Measurements from ENCODE around the gene EDEM3.

The EDEM3 gene

DNA sequence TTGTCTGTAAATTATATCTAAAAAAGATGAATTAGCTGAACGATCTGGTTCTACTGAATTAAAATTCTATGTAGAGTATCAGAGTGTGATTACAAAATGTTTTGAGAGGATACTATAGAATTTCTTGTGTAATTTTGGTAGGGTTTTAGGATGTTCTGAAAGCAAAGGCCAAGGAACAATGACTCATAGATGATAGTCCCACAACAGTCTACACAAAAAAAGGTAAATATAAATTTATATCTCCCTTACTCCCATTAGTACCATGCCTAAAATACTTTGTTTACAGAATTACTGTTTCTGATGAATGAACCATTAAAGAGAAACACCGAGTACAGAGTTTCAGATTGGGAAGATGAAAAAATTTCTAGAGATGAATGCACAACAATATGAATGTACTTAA lies 9.5 kb downstream of the EDEM3 start:
- no peak overlapping the region for H4K8ac ChIP-seq (ENCODE audit: low read depth, low read length)
- H2AK5ac ChIP-seq (ENCODE audit: low read length): no peak overlapping the region
- H4K12ac ChIP-seq (ENCODE audit: low read depth, low read length): no peak overlapping the region
- H2BK120ac ChIP-seq (ENCODE audit: insufficient read depth, low read length, poor library complexity): no peak overlapping the region
- no peak overlapping the region for H2BK5ac ChIP-seq (ENCODE audit: low read depth, low read length, poor library complexity)
- peaks cover 0 to 1% of the 10 kb centered on the region in 2 experiments for H3K36me3 ChIP-seq (ENCODE audit: control insufficient read depth in 1 of 2, insufficient read depth in 2 of 2, low read length in 2 of 2)
- DNase-seq: no peak
- H3K14ac ChIP-seq (ENCODE audit: low read length): no peak overlapping the region
- H3K9ac ChIP-seq (ENCODE audit: low read length): no peak overlapping the region
- H3K9me3 ChIP-seq (ENCODE audit: insufficient read depth, low read depth, low read length): no peaks in the 10 kb centered on the region
- H3K4me2 ChIP-seq (ENCODE audit: low read length): no peak overlapping the region
- H3K27me3 ChIP-seq (ENCODE audit: insufficient read depth, low read length): no peaks in the 10 kb centered on the region
- no peaks in the 10 kb centered on the region for H3K79me2 ChIP-seq (ENCODE audit: control insufficient read depth, insufficient read depth, low read length, poor library complexity)
- no CpG with 5 or more reads among the region's 2 CpGs for WGBS (ENCODE audit: extremely low coverage, insufficient coverage, insufficient read length)
- H2AFZ ChIP-seq (ENCODE audit: insufficient read depth, low read length, poor library complexity): no peak overlapping the region
- no peak overlapping the region for H4K91ac ChIP-seq (ENCODE audit: low read depth, low read length)
- H3K4me1 ChIP-seq (ENCODE audit: control insufficient read depth in 1 of 2, insufficient read depth in 2 of 2, low read length in 2 of 2): no peaks in the 10 kb centered on the region
- no peak overlapping the region for H3K18ac ChIP-seq (ENCODE audit: low read length)
- no peaks in the 10 kb centered on the region for H3K79me1 ChIP-seq (ENCODE audit: low read length)
- no peak overlapping the region for H3K23ac ChIP-seq (ENCODE audit: low read length)
- no peak overlapping the region for H3K4ac ChIP-seq (ENCODE audit: low read depth, low read length)
- H3K4me3 ChIP-seq (ENCODE audit: low read depth, low read length): no peak overlapping the region
- H3K27ac ChIP-seq (ENCODE audit: low read depth, low read length): no peak overlapping the region
- H2BK12ac ChIP-seq (ENCODE audit: low read length): no peak overlapping the region

DNA sequence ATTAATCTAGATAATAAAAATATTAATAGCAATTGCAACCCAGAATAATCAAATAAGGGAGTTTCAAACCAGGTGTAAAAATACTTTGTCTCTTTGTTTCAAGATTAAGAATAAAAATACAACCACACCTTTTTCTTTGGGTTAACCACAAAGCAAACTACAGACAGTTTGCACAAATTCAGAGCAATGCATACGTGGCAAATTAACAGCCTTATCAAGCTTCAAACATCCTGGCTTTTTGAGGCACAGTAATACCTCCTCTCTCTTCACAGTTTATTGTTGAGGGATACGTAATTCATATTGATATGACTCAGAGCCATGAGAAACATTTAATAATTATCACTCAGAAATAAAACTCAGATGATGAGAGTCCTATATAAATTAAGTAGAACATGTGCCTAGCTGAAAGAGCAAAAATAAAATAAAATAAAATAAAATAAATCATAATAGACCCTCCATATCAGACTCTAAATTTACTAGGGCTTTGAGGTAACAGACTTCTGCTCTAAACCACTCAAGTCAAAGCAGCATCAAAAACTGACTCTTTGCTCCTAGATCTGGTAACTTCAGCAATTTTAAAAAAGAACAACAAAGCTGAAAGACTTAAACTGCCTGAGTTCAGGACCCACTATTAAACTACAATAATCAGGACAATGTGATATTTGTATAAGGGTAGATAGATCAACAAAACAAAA lies 11.4 kb downstream of the EDEM3 start:
- no peak overlapping the region for H3K4me2 ChIP-seq (ENCODE audit: low read length)

DNA sequence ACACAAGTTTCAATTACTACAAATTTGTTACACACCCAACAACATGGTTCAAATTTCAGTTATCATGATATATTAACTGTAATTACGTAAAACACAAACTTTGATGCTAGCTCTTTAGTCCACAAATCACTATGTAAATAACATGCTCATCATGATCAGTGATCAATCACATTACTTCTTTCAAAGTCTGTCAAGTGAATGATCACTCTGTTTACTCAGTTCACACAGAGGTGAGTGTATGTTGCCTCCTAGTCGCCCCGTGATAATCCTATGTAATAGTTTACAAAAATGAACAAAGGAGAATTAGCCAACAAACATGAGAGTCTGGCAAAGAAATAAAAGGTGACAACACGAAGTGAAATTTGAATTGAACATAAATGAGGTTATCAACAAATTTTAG lies 14.3 kb downstream of the EDEM3 start:
- Histone ChIP-seq H4K91ac (ENCODE audit: low read depth, low read length) (no peak overlapping the region), H3K4ac (ENCODE audit: low read depth, low read length) (no peak overlapping the region), H2BK120ac (ENCODE audit: insufficient read depth, low read length, poor library complexity) (no peak overlapping the region), H3K9me3 (ENCODE audit: insufficient read depth, low read depth, low read length) (no peaks in the 10 kb centered on the region), H3K23ac (ENCODE audit: low read length) (no peak overlapping the region), H2BK5ac (ENCODE audit: low read depth, low read length, poor library complexity) (no peak overlapping the region), H3K79me2 (ENCODE audit: control insufficient read depth, insufficient read depth, low read length, poor library complexity) (no peaks in the 10 kb centered on the region), H3K36me3 (ENCODE audit: control insufficient read depth in 1 of 2, insufficient read depth in 2 of 2, low read length in 2 of 2) (no peaks in the 10 kb centered on the region), H2AK5ac (ENCODE audit: low read length) (no peak overlapping the region), H3K18ac (ENCODE audit: low read length) (no peak overlapping the region), H2BK12ac (ENCODE audit: low read length) (no peak overlapping the region), H4K8ac (ENCODE audit: low read depth, low read length) (no peak overlapping the region), H3K27me3 (ENCODE audit: insufficient read depth, low read length) (no peaks in the 10 kb centered on the region), H4K12ac (ENCODE audit: low read depth, low read length) (no peak overlapping the region), H3K4me3 (ENCODE audit: low read depth, low read length) (no peak overlapping the region), H3K9ac (ENCODE audit: low read length) (no peak overlapping the region), H3K4me1 (ENCODE audit: control insufficient read depth in 1 of 2, insufficient read depth in 2 of 2, low read length in 2 of 2) (no peaks in the 10 kb centered on the region), H3K4me2 (ENCODE audit: low read length) (no peak overlapping the region), H2AFZ (ENCODE audit: insufficient read depth, low read length, poor library complexity) (no peak overlapping the region), H3K14ac (ENCODE audit: low read length) (no peak overlapping the region), H3K79me1 (ENCODE audit: low read length) (no peaks in the 10 kb centered on the region), H3K27ac (ENCODE audit: low read depth, low read length) (no peak overlapping the region)
- no CpG with 5 or more reads among the region's 4 CpGs for WGBS (ENCODE audit: extremely low coverage, insufficient coverage, insufficient read length)
- DNase-seq: no peak

More for the DNA sequence above, 11.4 kb downstream of the EDEM3 start:
- no peak overlapping the region for H3K4ac ChIP-seq (ENCODE audit: low read depth, low read length)
- H3K27ac ChIP-seq (ENCODE audit: low read depth, low read length): no peak overlapping the region
- no peaks in the 10 kb centered on the region for H3K79me1 ChIP-seq (ENCODE audit: low read length)
- H3K9ac ChIP-seq (ENCODE audit: low read length): no peak overlapping the region
- H2AFZ ChIP-seq (ENCODE audit: insufficient read depth, low read length, poor library complexity): no peak overlapping the region
- no peaks in the 10 kb centered on the region for H3K27me3 ChIP-seq (ENCODE audit: insufficient read depth, low read length)
- no peaks in the 10 kb centered on the region for H3K79me2 ChIP-seq (ENCODE audit: control insufficient read depth, insufficient read depth, low read length, poor library complexity)
- H4K8ac ChIP-seq (ENCODE audit: low read depth, low read length): no peak overlapping the region
- H2BK120ac ChIP-seq (ENCODE audit: insufficient read depth, low read length, poor library complexity): no peak overlapping the region
- H3K14ac ChIP-seq (ENCODE audit: low read length): no peak overlapping the region
- no peak overlapping the region for H4K12ac ChIP-seq (ENCODE audit: low read depth, low read length)
- no peak for DNase-seq
- H2BK12ac ChIP-seq (ENCODE audit: low read length): no peak overlapping the region
- no peak overlapping the region for H3K18ac ChIP-seq (ENCODE audit: low read length)
- no peak overlapping the region for H2BK5ac ChIP-seq (ENCODE audit: low read depth, low read length, poor library complexity)
- no peaks in the 10 kb centered on the region for H3K4me1 ChIP-seq (ENCODE audit: control insufficient read depth in 1 of 2, insufficient read depth in 2 of 2, low read length in 2 of 2)
- no peak overlapping the region for H4K91ac ChIP-seq (ENCODE audit: low read depth, low read length)
- peaks cover 0 to under 1% of the 10 kb centered on the region in 2 experiments for H3K36me3 ChIP-seq (ENCODE audit: control insufficient read depth in 1 of 2, insufficient read depth in 2 of 2, low read length in 2 of 2)
- no peak overlapping the region for H3K4me3 ChIP-seq (ENCODE audit: low read depth, low read length)
- no peaks in the 10 kb centered on the region for H3K9me3 ChIP-seq (ENCODE audit: insufficient read depth, low read depth, low read length)
- H3K23ac ChIP-seq (ENCODE audit: low read length): no peak overlapping the region
- H2AK5ac ChIP-seq (ENCODE audit: low read length): no peak overlapping the region
- WGBS (ENCODE audit: extremely low coverage, insufficient coverage, insufficient read length): no CpG with 5 or more reads among the region's 2 CpGs

DNA sequence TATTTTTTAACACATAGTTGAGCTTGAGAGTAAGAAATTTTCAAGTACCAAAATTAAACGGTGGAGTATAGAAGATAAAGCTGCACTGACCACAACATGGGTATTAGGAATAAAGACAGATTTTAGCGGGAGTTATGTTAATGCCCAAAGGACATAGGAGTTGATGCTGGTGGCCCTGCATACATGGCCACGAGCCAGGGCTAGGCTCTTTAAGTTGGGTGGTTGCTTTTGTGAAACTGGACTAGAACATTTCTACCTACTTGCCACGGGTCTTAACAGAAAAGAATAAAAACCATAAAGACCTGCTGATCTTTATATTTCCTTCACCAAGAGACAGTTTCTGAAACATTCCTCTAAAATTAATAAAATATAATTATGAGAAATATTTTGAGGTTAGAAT lies 14.9 kb downstream of the EDEM3 start:
- Histone ChIP-seq H3K36me3 (ENCODE audit: control insufficient read depth in 1 of 2, insufficient read depth in 2 of 2, low read length in 2 of 2) (peaks cover 0 to 1% of the 10 kb centered on the region in 2 experiments), H3K18ac (ENCODE audit: low read length) (no peak overlapping the region), H2BK120ac (ENCODE audit: insufficient read depth, low read length, poor library complexity) (no peak overlapping the region), H2AK5ac (ENCODE audit: low read length) (no peak overlapping the region), H3K4ac (ENCODE audit: low read depth, low read length) (no peak overlapping the region), H3K4me3 (ENCODE audit: low read depth, low read length) (no peak overlapping the region), H3K4me1 (ENCODE audit: control insufficient read depth in 1 of 2, insufficient read depth in 2 of 2, low read length in 2 of 2) (no peaks in the 10 kb centered on the region), H2AFZ (ENCODE audit: insufficient read depth, low read length, poor library complexity) (no peak overlapping the region), H3K14ac (ENCODE audit: low read length) (no peak overlapping the region), H3K9me3 (ENCODE audit: insufficient read depth, low read depth, low read length) (no peaks in the 10 kb centered on the region), H3K27ac (ENCODE audit: low read depth, low read length) (no peak overlapping the region), H2BK12ac (ENCODE audit: low read length) (no peak overlapping the region), H3K79me2 (ENCODE audit: control insufficient read depth, insufficient read depth, low read length, poor library complexity) (no peaks in the 10 kb centered on the region), H3K27me3 (ENCODE audit: insufficient read depth, low read length) (no peaks in the 10 kb centered on the region), H3K9ac (ENCODE audit: low read length) (no peak overlapping the region), H3K4me2 (ENCODE audit: low read length) (no peak overlapping the region), H3K79me1 (ENCODE audit: low read length) (no peaks in the 10 kb centered on the region), H4K91ac (ENCODE audit: low read depth, low read length) (no peak overlapping the region), H3K23ac (ENCODE audit: low read length) (no peak overlapping the region), H2BK5ac (ENCODE audit: low read depth, low read length, poor library complexity) (no peak overlapping the region), H4K12ac (ENCODE audit: low read depth, low read length) (no peak overlapping the region), H4K8ac (ENCODE audit: low read depth, low read length) (no peak overlapping the region)
- WGBS (ENCODE audit: extremely low coverage, insufficient coverage, insufficient read length): no CpG with 5 or more reads among the region's 4 CpGs
- DNase-seq: no peak
